NCI-H2081 treated with DMSO at 0.1 percent for 48 hours (cell line): Measurements from ENCODE around the gene CDC6.

Experiments
- DNase-seq: peaks from one replicate; lab custom pipeline; 2025; lab: John Stamatoyannopoulos, UW

CDC6 gene

DNA sequence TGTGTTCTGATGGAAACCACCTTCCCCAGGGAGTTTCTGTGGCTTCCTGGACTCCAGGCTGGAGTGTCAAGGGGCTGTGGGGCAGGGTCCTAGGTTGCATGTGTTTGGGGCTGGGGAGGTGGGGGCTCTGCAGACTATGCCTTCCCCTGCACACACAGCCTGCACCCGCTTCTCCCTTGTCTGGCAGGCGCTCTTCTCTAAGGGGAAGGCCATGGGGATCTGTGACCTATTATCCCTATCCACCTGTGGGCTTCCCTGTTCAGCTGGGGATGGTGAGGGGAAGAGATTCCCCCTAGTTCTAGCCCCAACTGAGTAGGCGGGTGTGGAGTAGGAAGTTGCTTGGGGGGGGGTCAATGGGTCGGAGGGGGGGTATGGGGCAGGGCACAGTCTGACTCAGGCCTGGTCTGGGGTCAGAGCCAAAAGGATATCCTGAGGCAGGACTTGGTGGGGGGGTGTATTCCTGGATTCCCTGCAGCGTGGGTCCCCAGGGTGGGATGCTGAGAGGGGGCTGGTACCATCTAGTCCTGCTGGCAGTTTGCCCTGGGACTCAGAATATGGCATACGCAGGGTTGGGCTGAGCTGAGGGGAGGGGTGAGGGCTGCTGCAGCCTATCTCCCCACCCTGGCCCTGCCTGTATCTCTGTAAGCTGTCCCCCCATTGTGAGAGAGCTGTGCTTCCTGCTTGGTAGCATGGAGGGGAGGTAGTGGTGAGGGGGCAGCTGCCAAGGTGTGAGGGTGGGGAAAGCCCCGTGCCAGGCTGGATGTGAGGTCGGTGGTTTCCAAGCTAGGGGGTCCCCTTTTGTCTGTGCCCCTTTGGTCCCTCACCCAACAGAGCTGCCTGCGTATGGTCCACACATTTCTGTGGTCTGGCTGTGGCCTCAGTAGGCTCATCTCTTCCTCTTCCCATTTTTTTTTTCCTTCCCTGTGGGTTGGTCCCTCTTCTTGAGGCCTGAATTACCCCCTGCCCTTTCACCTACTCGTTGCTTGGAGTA, 36.0 kb downstream of the CDC6 start:
- no peak for DNase-seq

DNA sequence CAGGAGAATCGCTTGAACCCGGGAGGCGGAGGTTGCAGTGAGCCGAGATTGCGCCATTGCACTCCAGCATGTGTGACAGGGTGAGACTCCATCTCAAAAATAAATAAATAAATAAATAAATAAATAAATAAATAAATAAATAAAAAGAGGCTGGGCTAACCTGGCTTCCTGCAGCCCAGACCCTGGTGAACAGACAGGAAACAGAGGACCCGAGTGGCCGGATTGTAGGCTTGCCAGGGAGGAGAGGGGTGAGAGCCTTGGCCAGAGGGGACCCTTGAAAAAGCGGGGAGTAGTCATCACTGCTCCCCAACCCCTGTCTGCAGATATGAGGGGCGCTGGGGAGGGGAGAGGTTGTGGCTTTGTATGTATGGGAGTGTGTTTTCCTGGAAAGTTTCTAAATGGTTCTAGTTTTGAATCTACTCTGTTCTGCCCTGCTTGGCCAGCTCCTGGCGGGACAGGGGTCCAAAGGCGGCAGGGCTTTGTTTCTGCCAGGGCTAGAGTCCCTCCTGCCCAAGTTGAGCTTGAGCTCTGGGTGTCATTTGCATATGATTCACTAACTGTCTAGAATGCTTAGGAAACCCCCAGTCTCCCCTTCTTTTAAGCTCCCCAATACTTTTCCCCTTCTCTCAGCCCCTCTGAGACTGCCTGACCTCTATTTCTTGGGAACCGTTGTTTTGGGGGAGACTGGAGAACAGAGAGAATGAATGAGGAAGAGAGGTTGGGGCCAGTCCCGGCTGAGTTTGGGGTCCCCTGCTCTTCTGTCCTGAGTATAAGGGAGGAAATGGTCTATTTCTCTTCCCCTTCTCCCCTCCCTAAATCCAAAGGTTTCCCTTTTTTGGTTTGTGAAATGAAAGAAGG, 37.7 kb downstream of the CDC6 start:
- DNase-seq, result no peak

DNA sequence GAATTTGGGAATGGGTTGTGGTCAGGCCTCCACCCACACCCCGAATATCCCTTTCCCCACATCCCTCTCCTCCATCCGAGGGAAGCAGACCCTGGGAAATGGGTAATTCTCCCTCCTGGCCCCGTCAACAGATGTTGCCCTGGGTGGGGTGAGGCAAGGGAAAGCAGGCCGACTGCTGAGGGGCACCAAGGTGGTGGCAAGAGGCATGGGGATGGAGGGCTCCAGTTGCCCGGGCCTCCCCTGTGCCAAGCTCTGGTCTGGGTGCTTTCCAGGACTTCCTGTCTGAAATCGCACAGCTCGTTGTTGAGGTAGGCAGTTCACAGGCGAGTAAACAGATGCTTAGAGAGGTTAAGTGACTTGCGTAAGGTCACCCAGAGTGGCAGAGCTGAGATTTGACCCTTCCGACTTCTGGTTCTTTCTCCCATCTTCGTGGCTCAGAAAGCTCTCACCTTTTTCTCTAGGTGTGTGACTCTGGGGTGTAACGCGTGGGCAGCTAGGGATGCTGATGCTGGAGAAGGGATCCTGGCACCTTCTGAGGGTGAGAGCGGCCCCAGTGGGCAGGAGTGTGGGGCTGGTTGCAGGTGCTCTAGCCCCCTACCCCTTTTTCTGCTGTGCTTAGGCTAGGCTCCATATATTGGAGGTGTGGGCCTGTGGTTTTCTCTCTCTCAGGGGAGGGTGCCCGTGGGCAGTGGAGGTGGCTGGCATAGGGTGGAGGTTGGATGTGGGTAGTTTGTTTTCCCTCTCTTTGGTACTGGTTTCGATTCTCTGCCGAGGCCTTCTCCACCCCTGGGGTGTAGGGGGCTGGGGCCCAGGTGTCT, 38.5 kb downstream of the CDC6 start:
- DNase-seq, result no peak

DNA sequence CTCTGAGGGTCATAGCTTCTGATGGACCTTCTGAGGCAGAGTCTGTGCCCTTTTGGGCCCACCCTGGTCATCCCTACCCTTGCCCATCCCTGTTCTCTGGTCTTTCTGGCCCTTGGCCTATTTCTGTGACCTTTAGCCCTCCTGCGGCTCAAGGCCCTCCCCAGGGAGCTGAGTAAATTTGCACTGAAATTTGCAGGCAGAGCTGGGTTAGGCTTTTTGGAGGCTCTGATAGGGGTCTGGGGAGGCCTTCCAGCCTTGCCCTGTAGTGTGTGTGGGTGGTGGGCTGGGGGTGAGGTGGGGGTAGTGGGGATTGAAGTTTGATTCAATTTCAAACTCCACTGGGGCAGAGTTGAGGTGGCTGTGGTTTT, 39.1 kb downstream of the CDC6 start:
- DNase-seq, result no peak

- no peak for DNase-seq
These were observed 39.6 kb downstream of the CDC6 start for GRCh38 chr17:40327244-40327729.

DNA sequence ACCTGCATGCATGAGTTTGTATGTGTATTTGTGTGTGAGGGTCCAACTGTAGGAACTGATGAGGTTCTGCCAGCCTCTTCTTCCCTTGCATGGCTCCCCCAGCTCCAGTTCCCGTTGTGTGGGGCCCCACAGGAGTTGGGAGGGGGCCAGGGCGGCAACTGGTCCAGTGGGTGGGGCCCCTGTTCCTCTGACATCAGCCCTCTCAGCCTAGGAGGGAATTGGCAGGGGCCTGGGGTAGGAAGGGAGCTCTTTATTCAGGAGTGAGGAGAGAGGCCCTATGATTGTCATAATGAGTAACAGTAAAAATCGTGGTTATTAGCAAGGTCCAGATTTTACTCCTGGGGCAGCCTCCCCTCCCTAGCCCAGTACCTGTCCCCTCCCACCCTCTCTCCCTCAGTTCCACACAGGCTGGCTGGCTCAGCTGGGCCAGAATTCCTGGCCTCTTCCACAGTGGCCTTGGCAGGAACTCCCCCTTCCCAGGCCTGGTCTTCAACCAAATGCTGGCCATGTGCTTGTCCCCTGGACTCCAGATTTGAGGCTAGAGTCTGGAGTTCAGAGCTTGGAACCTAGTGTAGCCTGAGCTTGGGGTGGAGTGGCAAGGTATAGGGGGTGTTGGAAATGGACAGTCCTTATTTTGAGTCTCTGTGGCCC, 40.2 kb downstream of the CDC6 start:
- DNase-seq, result no peak

DNA sequence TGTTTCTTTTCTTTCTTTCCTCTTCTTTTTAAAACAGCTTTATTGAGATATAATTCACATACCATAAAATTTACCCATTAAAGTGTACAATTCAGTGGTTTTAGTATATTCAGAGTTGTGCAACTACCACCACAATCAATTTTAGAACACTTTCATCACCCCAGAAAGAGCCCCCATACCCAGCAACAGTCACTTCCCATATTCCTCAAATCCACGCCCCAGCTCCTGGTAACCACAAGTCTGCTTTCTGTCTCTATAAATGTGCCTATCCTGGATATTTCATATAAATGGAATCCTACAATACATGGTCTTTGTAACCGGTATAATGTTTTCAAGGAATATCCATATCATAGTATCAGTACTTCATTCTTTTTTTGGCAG, 40.7 kb downstream of the CDC6 start:
- no peak for DNase-seq

- DNase-seq, result no peak
These were observed 42.4 kb downstream of the CDC6 start for GRCh38 chr17:40329839-40330794.

DNA sequence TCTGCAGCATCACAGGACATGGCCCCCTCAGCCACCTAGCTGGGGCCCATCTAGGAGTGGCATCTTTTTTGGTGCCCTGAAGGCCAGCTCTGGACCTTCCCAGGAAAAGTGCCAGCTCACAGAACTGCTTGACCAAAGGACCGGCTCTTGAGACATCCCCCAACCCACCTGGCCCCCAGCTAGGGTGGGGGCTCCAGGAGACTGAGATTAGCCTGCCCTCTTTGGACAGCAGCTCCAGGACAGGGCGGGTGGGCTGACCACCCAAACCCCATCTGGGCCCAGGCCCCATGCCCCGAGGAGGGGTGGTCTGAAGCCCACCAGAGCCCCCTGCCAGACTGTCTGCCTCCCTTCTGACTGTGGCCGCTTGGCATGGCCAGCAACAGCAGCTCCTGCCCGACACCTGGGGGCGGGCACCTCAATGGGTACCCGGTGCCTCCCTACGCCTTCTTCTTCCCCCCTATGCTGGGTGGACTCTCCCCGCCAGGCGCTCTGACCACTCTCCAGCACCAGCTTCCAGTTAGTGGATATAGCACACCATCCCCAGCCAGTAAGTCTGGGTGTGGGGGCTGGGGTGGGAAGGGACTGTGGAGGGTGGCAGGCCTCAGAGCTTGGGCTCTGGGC, 43.3 kb downstream of the CDC6 start:
- DNase-seq, result no peak

- no peak for DNase-seq
These were observed 44.3 kb downstream of the CDC6 start for GRCh38 chr17:40331743-40332641.

DNA sequence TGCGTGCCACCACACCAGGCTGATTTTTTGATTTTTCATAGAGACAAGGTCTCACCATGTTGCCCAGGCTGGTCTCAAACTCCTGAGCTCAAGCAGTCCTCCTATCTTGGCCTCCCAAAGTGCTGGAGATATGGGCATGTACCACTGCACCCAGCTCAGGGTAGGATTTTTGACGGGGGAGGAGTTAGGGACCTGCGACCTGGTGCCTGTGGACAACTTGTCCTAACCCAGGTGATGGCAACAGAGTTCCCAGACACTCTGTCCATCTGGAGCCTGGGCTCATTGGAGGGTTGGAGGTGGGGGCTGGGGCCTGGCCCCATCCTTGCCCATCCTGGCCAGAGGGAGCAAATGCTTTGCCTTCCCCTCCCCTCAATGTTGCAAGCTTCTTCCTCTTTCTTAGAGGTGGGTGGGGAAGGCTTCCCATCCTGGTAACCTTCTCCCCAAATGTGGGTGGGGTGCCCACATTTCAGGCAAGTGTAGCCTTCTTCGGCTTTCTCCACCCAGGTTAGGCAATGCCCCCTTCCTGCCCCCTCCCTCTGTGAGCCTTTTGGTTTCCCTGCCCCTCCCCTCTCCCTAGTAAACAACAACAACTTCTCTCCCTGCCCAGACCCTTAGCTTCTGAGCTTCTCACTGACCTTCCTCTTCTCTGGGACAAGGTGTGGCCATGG, 46.2 kb downstream of the CDC6 start:
- DNase-seq, result no peak

- DNase-seq, result no peak
These were observed 47.9 kb downstream of the CDC6 start for GRCh38 chr17:40335620-40336019.

DNA sequence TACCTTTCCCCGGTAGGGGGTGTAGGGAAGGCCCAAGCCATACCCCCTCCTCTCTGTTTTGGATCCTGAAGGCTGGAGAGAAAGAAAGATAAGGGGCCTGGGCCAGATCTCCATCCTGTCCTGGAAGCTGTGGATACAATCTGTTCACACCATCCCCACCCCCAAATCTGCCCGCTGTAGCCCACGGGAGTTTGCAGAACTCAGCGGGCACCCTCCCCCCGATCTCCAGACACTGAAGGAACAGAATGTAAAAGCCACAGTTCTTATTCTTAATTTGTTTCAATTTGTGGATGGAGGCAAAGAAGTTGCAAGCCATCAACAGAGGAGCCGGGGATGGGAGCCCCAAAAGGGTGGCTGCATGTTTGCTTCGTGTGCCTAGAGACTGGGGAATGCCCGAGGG, 49.7 kb downstream of the CDC6 start:
- DNase-seq, result no peak

DNA sequence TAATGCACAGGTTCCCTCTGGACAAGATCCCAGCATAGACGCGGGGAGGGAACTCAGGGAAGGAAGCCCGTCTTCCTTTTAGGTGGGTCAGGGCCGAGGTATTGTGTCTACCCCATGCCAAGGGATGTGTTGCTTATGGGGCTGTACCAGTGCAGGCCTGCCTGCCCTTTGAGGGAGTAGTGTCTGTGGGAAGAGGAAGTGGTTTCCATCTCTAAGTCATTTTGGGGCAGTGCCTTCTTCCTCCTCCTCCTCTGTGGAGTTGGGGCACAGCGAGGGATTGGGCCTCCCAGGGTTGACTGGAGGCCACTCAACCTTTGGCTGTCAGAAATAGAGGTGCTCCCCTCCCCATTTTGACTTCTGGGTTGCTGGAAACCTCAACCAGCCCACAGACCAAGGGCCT, 50.4 kb downstream of the CDC6 start:
- no peak for DNase-seq

- no peak for DNase-seq
These were observed 51.4 kb downstream of the CDC6 start for GRCh38 chr17:40338941-40339649.

- DNase-seq, result no peak
These were observed 52.6 kb downstream of the CDC6 start for GRCh38 chr17:40340327-40340726.
